ENCODE measurements around the gene NPR3.

DNA sequence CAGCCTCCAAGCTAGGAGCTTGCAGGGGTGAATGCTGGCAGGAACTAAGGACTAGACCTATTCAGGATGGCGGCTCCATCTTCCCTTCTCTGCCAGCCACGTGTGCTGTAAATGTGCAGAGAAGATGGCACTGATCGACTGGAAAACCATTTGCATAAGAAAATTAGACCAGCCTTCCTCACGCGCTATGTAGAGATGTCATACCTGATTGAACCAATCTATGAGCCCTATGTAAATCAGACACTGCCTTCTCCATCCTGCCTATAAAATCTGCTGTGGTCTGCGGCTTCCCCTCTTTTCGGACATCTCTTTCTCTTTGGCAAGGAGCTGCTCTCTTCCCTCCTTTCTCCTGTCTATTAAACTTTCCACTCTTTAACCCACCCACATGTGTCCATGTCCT, 91.6 kb downstream of the NPR3 start:
- TF ChIP-seq, protein P1, sequence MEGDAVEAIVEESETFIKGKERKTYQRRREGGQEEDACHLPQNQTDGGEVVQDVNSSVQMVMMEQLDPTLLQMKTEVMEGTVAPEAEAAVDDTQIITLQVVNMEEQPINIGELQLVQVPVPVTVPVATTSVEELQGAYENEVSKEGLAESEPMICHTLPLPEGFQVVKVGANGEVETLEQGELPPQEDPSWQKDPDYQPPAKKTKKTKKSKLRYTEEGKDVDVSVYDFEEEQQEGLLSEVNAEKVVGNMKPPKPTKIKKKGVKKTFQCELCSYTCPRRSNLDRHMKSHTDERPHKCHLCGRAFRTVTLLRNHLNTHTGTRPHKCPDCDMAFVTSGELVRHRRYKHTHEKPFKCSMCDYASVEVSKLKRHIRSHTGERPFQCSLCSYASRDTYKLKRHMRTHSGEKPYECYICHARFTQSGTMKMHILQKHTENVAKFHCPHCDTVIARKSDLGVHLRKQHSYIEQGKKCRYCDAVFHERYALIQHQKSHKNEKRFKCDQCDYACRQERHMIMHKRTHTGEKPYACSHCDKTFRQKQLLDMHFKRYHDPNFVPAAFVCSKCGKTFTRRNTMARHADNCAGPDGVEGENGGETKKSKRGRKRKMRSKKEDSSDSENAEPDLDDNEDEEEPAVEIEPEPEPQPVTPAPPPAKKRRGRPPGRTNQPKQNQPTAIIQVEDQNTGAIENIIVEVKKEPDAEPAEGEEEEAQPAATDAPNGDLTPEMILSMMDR (IDR thresholded peaks at IDR 0.05; ENCODE audit: low read depth, low read length, missing input control): no peak
- TF ChIP-seq EGR1 (IDR thresholded peaks at IDR 0.05; ENCODE audit: low read depth in 2 of 2) (no peak), NR2F2 (IDR thresholded peaks at IDR 0.05) (no peak), RAD21 (IDR thresholded peaks at IDR 0.05) (no peak), TAF1 (conservative IDR thresholded peaks at IDR 0.05) (no peak), YY1 (IDR thresholded peaks at IDR 0.05) (no peak), GABPA (IDR thresholded peaks at IDR 0.05 in 1 of 2, conservative IDR thresholded peaks at IDR 0.05 in 1 of 2) (no peak), FOXA1 (IDR thresholded peaks at IDR 0.05) (no peak), SP1 (IDR thresholded peaks at IDR 0.05) (no peak)
- TF ChIP-seq, protein P2, sequence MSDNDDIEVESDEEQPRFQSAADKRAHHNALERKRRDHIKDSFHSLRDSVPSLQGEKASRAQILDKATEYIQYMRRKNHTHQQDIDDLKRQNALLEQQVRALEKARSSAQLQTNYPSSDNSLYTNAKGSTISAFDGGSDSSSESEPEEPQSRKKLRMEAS (IDR thresholded peaks at IDR 0.05): no peak
- TF ChIP-seq, protein P3, sequence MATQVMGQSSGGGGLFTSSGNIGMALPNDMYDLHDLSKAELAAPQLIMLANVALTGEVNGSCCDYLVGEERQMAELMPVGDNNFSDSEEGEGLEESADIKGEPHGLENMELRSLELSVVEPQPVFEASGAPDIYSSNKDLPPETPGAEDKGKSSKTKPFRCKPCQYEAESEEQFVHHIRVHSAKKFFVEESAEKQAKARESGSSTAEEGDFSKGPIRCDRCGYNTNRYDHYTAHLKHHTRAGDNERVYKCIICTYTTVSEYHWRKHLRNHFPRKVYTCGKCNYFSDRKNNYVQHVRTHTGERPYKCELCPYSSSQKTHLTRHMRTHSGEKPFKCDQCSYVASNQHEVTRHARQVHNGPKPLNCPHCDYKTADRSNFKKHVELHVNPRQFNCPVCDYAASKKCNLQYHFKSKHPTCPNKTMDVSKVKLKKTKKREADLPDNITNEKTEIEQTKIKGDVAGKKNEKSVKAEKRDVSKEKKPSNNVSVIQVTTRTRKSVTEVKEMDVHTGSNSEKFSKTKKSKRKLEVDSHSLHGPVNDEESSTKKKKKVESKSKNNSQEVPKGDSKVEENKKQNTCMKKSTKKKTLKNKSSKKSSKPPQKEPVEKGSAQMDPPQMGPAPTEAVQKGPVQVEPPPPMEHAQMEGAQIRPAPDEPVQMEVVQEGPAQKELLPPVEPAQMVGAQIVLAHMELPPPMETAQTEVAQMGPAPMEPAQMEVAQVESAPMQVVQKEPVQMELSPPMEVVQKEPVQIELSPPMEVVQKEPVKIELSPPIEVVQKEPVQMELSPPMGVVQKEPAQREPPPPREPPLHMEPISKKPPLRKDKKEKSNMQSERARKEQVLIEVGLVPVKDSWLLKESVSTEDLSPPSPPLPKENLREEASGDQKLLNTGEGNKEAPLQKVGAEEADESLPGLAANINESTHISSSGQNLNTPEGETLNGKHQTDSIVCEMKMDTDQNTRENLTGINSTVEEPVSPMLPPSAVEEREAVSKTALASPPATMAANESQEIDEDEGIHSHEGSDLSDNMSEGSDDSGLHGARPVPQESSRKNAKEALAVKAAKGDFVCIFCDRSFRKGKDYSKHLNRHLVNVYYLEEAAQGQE (IDR thresholded peaks at IDR 0.05): no peak

Data from liver (tissue), 3 donors.